GM12875 (cell line): ENCODE measurements around the gene LTBP3.

Experiments used
- H3K4me3 ChIP-seq: one replicate; pipeline ENCODE4 v1.5.1; 2011; ENCODE audit warnings: low read depth, low read length, control low read depth
- CTCF ChIP-seq: IDR thresholded peaks from 2 replicates; pipeline ENCODE4 v1.5.1; 2011; ENCODE audit warnings: low read depth, mild to moderate bottlenecking, control low read depth, inconsistent platforms, low read length, moderate library complexity, borderline replicate concordance; ENCODE audit not compliant: insufficient read depth

Gene LTBP3

DNA sequence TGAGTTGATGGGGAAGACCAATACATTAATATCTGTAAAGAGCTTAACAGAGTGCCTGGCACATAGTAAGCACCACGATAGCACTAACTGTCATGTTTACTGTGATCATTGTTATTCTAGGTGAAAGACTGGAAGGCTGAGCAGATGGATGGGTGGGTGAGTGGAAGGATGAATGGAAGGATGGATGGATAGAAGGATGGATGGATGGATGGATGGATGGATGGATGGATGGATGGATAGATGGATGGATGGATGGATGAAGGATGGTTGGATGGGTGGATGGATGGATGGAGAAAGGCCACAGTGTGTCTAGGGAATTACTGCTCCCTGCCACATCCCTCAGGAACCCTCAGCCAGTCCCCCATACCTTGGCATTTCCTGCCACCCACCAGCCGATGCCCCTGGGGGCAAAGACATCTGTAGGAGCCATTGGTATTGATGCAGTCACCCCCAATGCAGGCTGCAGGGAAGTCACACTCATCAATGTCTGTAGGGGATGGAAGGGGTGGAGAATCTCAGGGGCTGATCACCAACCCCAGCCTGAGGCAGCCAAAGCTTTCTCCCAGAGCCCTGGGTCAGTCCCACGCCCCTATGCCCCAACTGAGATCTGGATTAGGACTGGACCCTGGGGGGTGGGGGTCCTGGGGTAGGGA is 15.3 kb downstream of the LTBP3 start:
- TF ChIP-seq CTCF, result no peak
- no peak overlapping the region for H3K4me3 ChIP-seq

DNA sequence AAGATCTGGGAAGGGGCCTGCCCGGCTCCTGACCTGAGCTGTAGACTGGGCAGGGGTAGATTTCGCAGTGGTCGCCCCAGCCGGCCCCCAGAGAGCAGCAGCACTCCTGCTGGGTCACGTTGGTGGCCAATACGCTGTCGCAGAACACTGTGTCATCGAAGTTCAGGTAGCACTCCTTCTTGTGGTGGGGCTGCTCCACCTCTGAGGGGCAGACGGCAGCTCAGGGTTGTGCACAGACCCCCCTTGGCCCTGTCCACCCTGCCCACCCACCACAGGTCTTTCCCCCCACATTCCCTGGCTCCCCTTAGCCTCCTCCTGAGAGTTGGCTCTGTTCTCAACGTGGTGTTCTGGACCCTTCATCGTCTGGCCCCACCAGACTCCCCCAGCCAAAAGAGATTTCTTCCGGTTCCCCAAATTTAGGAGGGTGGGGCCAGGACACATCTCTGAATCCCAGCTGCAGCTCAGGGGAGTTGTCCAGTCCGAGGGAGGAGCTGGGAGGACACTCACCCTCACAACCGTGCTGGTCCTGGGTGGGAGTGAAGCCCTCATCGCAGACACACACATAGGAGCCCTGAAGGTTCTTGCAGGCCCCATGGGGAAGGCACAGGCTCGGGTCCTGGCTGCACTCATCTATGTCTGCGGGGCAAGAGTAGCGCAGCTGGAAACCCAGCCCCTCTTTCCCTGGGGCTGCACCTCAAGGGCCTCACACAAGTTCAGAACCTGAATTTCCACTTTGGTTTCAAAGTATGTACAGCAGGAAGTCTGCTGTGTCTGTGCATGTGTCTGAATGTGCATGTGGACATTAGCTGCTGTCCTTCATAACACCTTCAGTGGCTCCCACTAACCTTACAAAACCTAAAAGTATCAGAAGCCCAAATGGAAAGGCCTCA is 16.8 kb downstream of the LTBP3 start:
- peak overlapping the region; percentile 82 for H3K4me3 ChIP-seq
- TF ChIP-seq CTCF, result no peak

- TF ChIP-seq CTCF, result peak; percentile 80
- H3K4me3 ChIP-seq, result peak overlapping the region; percentile 82
These were observed 17.7 kb downstream of the LTBP3 start for GRCh38 chr11:65540290-65541092.

DNA sequence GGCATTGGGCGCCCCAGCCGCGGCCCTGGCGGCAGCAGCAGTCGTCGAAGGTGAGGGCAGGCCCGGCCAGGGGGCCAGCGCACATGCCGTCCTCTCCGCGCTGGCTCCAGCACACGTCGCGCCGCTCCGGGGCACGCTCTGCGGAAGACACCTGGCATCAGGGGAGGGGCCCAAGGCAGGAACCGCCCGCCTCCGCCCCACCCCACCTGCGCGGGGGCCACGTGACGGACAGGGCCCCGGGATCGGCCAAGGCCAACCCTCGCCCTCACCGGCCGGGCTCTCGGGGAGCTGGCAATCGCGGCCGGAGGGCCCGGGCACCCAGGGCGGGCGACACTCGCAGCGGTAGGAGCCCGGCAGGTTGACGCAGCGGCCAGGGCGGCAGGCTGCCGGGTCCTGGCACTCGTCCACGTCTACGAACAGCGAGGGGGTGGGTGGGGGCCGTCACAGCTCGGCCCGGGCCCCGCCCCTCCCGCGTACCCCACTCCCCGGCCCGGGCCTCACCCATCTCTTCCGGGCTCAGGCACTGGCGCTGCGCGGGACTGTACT is 18.3 kb downstream of the LTBP3 start:
- TF ChIP-seq CTCF, result no peak
- peak overlapping the region; percentile 82 for H3K4me3 ChIP-seq

DNA sequence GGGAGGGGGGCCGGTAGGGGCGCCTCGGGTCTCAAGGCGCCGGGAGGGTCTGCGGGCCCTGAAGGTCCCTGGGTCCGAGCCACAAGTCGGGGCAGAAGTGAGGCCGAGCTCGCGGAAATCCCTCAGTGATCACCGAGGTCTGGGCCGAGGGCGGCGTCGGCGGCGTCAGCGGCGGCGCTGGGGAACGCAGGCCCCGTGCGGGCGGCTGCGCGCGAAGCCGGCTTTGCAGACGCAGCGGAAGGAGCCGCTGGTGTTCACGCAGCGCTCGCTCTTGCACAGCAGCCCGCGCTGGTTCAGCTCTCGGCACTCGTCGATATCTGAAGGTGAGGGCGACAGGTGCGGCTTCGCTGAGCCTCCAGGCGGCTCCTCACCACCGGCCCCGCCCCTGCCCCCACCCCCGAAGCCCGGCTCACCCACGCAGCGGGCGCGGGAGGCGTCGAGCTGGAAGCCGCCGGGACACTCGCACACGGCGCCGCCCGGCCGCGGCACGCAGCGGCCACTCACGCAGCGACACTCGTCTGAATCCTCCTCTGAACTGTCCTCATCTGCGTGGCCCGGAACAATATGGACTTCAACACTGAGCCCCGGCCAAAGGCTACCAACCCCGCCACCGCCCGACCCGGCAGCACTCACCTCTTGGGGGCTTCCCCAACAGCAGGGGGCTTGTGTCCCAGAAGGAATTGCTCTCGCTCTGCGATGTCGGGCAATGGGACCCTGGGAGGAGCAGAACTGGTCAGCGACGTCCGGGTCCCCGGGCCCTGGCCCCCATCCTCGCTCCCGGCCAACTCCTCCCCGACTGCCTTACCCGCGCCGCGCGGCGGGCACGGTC is 19.0 kb downstream of the LTBP3 start:
- no peak overlapping the region for H3K4me3 ChIP-seq
- no peak for TF ChIP-seq CTCF

- no peak overlapping the region for H3K4me3 ChIP-seq
- no peak for TF ChIP-seq CTCF
These were observed 19.8 kb downstream of the LTBP3 start for GRCh38 chr11:65538232-65538914.
